ENCODE results near the gene WSCD1.

WSCD1 gene

GRCh38 chr17:6170349-6170748 lies 100.2 kb downstream of the WSCD1 start:
- Histone ChIP-seq H3K4me2 (ENCODE audit: low read length) (no peak overlapping the region), H3K9me2 (replicated peaks; ENCODE audit: control insufficient read depth, low read length) (no peaks in the 10 kb centered on the region), H3K36me3 (ENCODE audit: control insufficient read depth, low read length) (no peaks in the 10 kb centered on the region), H3K4me3 (ENCODE audit: low read length) (no peak overlapping the region), H4K20me1 (ENCODE audit: control insufficient read depth, insufficient read depth, low read depth, low read length) (no peaks in the 10 kb centered on the region), H3K4me1 (ENCODE audit: control insufficient read depth, low read length) (no peaks in the 10 kb centered on the region), H3K27me3 (ENCODE audit: control insufficient read depth, low read length) (no peaks in the 10 kb centered on the region), H3K27ac (ENCODE audit: low read depth, low read length) (no peak overlapping the region), H3K9me3 (ENCODE audit: control insufficient read depth, insufficient read depth, low read length) (no peaks in the 10 kb centered on the region), H3K79me2 (ENCODE audit: control insufficient read depth, low read length) (no peaks in the 10 kb centered on the region), H3F3A (ENCODE audit: control insufficient read depth, insufficient read depth) (no peaks in the 10 kb centered on the region)
- TF ChIP-seq, protein P1, sequence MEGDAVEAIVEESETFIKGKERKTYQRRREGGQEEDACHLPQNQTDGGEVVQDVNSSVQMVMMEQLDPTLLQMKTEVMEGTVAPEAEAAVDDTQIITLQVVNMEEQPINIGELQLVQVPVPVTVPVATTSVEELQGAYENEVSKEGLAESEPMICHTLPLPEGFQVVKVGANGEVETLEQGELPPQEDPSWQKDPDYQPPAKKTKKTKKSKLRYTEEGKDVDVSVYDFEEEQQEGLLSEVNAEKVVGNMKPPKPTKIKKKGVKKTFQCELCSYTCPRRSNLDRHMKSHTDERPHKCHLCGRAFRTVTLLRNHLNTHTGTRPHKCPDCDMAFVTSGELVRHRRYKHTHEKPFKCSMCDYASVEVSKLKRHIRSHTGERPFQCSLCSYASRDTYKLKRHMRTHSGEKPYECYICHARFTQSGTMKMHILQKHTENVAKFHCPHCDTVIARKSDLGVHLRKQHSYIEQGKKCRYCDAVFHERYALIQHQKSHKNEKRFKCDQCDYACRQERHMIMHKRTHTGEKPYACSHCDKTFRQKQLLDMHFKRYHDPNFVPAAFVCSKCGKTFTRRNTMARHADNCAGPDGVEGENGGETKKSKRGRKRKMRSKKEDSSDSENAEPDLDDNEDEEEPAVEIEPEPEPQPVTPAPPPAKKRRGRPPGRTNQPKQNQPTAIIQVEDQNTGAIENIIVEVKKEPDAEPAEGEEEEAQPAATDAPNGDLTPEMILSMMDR (IDR thresholded peaks at IDR 0.05; ENCODE audit: low read depth, low read length, poor library complexity, severe bottlenecking): no peak
- TF ChIP-seq EZH2phosphoT487 (IDR thresholded peaks at IDR 0.05; ENCODE audit: borderline replicate concordance, low read length): no peak

DNA sequence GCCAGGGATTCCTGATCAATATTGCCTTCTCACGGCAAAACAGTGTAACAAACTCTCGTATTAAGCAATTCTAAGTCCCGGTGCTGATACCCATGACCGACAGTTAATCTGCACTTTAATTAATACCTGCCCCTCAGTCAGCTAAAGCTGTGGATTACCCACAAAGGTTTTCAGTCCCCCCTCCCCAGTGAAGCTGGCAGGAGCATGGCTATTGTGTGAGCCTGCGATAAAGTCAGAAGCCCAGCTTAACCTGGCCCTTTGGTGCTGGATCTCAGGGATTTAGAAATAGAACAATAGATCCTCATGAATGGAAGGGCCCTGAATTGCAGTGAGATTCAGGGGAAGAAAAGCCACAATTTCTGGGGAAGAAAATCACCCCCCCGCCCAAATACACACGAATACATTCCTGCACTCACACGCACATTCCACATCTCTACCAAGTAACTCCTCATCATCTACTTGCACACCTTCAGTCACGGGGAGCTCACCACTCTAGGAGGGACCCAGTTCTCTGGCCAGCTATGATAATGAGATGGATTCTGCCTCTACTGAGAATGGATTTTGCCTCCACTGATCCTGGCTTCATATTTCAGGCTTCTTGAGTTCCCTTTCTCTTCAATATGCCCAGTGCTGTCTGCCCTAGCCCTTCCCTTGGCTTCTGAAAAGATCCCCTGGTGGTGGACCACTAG lies 102.6 kb downstream of the WSCD1 start:
- no peaks in the 10 kb centered on the region for H3K4me1 ChIP-seq (ENCODE audit: control insufficient read depth, low read length)
- no peaks in the 10 kb centered on the region for H3K9me3 ChIP-seq (ENCODE audit: control insufficient read depth, insufficient read depth, low read length)
- TF ChIP-seq EZH2phosphoT487 (IDR thresholded peaks at IDR 0.05; ENCODE audit: borderline replicate concordance, low read length): no peak
- TF ChIP-seq, protein P1 (IDR thresholded peaks at IDR 0.05; ENCODE audit: low read depth, low read length, poor library complexity, severe bottlenecking): no peak
- H3K36me3 ChIP-seq (ENCODE audit: control insufficient read depth, low read length): no peaks in the 10 kb centered on the region
- no peaks in the 10 kb centered on the region for H3K27me3 ChIP-seq (ENCODE audit: control insufficient read depth, low read length)
- H3K79me2 ChIP-seq (ENCODE audit: control insufficient read depth, low read length): no peaks in the 10 kb centered on the region
- no peak overlapping the region for H3K4me3 ChIP-seq (ENCODE audit: low read length)
- H3K9me2 ChIP-seq (replicated peaks; ENCODE audit: control insufficient read depth, low read length): no peaks in the 10 kb centered on the region
- no peak overlapping the region for H3K27ac ChIP-seq (ENCODE audit: low read depth, low read length)
- H4K20me1 ChIP-seq (ENCODE audit: control insufficient read depth, insufficient read depth, low read depth, low read length): no peaks in the 10 kb centered on the region
- H3K4me2 ChIP-seq (ENCODE audit: low read length): no peak overlapping the region
- H3F3A ChIP-seq (ENCODE audit: control insufficient read depth, insufficient read depth): no peaks in the 10 kb centered on the region

DNA sequence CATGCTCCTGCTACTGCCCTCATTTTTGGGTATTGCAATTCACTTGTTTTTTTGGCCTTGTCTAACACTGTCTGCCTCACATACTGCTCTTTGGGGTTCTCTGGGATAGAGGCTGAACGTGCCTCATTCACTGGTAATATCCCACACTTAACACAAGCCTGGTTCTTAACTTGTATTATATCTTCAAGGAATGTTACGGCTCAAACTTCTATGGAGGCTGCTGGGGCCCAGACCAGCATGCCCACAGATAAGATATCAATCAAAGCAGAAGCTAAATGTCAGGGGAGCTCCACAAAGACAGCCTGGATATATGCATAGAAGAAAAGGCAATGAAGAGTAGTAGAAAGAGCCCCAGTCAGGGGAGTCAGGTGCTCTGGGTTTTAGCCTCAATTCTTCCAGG lies 103.5 kb downstream of the WSCD1 start:
- no peak overlapping the region for H3K4me3 ChIP-seq (ENCODE audit: low read length)
- TF ChIP-seq, protein P1 (IDR thresholded peaks at IDR 0.05; ENCODE audit: low read depth, low read length, poor library complexity, severe bottlenecking): no peak
- no peak for TF ChIP-seq EZH2phosphoT487 (IDR thresholded peaks at IDR 0.05; ENCODE audit: borderline replicate concordance, low read length)
- H4K20me1 ChIP-seq (ENCODE audit: control insufficient read depth, insufficient read depth, low read depth, low read length): no peaks in the 10 kb centered on the region
- H3F3A ChIP-seq (ENCODE audit: control insufficient read depth, insufficient read depth): no peaks in the 10 kb centered on the region
- H3K79me2 ChIP-seq (ENCODE audit: control insufficient read depth, low read length): no peaks in the 10 kb centered on the region
- H3K9me2 ChIP-seq (replicated peaks; ENCODE audit: control insufficient read depth, low read length): no peaks in the 10 kb centered on the region
- no peaks in the 10 kb centered on the region for H3K36me3 ChIP-seq (ENCODE audit: control insufficient read depth, low read length)
- H3K4me2 ChIP-seq (ENCODE audit: low read length): no peak overlapping the region
- no peak overlapping the region for H3K27ac ChIP-seq (ENCODE audit: low read depth, low read length)
- H3K4me1 ChIP-seq (ENCODE audit: control insufficient read depth, low read length): no peaks in the 10 kb centered on the region
- no peaks in the 10 kb centered on the region for H3K27me3 ChIP-seq (ENCODE audit: control insufficient read depth, low read length)
- H3K9me3 ChIP-seq (ENCODE audit: control insufficient read depth, insufficient read depth, low read length): no peaks in the 10 kb centered on the region

All from DOHH2 (cell line).